CD4-positive, alpha-beta T cell treated with Interleukin-17A for 1 hour (primary cell): Measurements from ENCODE around the gene ELMO3.

Experiments used
- DNase-seq: peaks from one replicate; pipeline ENCODE4 v3.0.0-alpha.2; 2020

The ELMO3 gene

DNA sequence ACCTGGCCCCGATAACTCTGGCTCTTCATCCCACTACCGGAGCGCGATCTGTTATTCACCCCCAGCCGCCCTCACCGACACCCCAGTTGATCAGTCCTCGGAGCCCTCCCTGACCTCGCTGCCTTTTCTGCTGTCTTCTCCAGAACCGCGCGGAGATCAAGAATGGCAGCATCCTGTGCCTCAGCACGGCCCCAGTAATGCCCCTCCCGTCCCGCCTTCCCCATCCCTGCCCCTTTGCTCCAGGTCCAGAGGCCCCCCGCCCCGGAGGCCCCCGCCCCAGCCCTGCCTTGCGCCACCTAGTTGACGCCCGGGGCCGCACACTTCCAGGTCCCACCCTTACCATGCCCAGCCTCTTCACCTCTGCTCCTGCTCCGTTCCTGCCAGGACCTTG, 872 bp downstream of the ELMO3 start:
- no peak for DNase-seq

DNA sequence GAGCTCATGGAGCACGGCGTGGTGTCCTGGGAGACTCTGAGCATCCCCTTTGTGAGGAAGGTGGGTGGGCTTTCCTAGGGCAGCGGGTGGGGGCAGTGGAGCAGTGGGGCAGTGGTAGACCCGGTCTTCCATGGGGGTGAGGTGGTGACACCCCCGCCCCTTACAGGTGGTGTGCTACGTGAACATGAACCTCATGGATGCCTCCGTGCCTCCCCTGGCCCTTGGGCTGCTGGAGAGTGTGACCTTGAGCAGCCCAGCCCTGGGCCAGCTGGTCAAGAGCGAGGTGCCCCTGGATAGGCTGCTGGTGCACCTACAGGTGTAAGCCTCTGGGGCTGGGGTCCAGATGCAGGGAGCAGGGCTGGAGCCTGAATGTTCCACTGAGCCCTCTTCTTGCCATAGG, 1.6 kb downstream of the ELMO3 start:
- DNase-seq: no peak

DNA sequence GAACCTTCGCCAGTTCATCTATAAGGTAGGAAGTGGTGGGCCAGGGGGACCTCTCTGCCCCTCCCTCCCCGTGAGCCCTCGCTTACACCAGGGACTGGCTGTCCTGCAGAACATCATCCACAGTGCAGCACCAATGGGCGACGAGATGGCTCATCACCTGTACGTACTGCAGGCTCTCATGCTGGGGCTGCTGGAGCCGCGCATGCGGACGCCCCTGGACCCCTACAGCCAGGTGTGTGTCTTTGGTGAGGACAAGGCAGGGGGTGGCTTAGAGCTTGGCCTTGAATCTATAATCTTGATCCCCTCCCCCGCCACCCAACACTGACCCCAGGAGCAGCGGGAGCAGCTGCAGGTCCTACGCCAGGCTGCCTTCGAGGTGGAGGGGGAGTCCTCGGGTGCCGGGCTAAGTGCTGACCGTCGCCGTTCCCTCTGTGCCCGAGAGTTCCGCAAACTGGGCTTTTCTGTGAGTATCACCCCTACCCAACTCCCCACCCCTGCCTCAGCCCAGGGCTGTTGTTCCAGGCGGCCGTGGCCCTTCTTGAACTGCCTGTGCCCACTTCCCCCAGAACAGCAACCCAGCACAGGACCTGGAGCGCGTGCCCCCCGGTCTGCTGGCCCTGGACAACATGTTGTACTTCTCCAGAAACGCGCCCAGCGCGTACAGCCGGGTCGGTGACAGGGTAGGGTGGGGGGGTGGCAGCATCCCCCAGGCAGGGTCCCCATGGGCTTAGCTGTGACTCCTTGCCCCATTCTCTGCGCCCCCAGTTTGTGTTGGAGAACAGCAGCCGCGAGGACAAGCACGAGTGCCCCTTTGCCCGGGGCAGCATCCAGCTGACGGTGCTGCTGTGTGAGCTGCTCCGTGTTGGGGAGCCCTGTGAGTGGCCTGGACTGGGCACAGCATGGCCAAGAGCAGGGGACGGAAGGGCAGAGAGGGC, 2.7 kb downstream of the ELMO3 start:
- DNase-seq: no peak

DNA sequence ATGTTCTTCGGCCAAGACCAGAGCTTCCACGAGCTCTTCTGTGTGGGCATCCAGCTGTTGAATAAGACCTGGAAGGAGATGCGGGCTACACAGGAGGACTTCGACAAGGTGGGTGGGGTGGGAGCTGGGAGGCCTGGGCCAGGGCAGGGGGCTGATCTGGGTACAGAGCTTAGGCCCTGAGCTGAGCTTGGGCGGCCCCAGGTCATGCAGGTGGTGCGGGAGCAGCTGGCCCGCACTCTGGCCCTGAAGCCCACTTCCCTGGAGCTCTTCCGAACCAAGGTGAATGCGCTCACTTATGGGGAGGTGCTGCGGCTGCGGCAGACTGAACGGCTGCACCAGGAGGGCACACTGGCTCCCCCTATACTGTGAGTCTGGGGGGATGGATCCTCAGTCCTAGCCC, 3.5 kb downstream of the ELMO3 start:
- no peak for DNase-seq

DNA sequence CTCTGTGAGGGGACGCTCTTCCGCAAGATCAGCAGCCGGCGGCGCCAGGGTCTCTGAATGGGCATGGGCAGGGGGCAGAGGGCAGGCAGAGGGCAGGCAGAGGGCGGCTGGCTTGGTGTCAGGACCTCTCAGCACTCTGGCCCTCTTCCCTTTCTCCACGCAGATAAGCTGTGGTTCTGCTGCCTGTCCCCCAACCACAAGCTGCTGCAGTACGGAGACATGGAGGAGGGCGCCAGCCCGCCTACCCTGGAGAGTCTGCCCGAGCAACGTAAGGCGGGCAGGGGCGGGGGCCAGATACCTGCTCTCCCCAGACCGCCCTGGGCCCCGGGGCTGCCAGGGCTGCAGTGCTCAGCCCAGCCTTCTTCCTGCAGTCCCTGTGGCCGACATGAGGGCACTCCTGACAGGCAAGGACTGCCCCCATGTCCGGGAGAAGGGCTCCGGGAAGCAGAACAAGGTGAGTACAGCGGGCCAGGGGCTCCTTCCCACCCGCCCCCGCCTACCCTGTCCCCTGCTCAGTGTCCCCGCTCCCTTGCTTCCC, 4.1 kb downstream of the ELMO3 start:
- no peak for DNase-seq

DNA sequence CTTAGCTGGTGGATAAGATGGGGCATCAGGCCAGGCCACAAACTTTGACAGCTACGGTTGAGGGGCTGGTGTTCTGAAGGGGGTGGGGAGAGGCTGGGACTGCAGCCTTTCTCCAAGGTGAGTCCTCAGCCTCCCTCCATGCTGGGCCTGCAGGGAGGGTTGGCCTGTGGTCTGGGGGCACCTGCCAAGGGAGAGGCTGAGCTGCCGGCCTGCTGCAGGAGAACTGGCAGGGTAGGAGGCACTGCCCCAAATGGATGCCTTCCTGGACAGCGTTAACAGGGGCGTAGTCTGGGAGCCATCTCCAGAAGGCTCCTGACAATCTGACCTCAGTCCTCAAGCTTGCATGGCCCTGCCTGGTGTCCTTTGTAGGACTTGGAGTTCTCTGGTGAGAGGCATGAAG, 5.1 kb downstream of the ELMO3 start:
- DNase-seq: no peak

DNA sequence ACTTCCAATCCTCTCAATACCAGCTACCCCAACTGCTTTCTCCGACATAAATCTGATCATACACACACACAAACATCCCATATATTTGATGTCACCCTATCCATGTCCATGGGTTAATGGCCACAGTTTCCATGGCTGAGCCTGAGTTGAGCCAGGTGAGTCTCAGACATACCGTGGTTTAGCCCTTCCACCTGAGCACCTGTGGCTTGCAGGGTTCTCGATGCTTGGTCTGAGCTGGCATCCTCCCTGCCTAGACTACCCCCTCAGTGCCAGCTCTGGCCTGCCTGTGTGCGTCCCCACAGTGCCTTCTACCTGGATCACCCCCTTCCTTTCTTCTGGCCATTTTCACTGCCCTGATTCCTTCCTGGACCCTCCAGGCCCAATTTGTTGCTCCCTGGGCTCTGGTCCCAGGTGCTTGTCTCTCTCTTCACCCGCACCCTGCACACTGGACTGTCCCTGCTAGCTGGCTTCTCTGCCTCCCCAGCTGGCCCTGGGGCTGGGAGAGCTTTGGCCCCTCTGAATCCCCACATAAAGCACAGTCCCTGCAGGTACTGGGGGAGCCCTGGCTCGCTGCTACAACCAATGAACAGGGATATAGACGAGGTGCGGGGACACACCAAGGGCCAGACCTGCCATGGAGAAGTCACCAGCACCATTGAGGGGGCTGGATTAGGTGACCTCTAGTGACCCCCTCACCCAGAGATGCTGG, 7.4 kb downstream of the ELMO3 start:
- no peak for DNase-seq

DNA sequence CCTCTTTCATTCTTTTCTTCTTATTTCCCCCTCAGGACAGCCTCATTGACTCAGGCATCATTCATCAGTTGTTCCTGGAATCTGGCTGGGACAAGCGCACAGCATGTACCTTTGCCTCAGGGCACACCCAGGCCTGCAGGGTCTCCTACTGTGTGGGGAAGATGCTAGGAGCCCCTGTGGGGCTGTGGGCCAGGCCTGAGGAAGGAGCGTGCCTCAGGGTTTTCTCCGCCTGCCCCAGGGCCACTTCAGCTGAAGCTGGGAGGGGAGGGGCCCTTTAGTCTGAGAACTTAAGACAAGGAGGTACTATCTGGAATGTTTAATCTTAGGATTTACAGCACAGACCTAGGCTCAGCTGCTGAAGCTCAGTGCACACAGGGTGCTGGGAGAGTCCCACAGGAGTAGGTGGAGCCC, 7.9 kb downstream of the ELMO3 start:
- DNase-seq: no peak

DNA sequence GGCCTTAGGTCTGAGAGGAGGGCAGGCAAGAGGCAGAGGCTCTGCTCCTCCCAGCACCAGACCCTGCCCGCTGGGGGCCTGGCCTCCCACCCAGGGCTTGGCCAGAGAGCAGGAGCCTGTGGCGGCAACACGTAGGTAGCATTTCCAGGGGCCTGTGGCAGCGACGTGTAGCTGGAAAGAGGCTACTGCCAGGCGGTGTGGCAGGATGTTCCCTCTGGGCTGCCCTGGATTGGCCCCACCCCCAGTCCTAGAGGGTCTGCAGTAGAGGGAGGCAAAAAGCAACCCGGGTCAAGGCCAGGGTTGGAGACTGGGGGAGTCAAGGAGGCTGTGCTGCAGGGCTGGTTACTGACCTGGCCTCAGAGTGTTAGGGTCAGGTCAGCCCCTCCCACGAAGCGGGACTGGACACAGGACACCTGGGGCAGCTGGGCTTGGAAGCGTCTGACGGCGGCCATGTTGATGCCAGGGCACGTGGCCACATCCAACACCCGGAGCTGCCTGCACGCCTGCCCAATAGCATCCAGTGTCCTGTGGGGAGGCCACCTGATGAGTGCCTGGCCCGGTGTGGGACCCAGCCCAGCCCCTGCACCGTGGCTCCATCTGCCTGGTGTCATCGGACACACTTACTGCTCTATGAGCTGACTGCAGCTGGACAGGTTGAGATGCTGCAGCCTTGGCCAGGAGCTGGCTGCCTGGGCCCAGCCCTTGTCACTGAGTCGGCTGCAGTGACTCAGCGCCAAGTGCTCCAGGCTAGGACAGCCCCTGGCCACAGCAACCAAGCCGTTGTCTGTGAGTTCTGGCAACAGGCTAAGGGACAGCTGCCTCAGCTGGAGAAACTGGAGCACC, 8.5 kb downstream of the ELMO3 start:
- DNase-seq: no peak

DNA sequence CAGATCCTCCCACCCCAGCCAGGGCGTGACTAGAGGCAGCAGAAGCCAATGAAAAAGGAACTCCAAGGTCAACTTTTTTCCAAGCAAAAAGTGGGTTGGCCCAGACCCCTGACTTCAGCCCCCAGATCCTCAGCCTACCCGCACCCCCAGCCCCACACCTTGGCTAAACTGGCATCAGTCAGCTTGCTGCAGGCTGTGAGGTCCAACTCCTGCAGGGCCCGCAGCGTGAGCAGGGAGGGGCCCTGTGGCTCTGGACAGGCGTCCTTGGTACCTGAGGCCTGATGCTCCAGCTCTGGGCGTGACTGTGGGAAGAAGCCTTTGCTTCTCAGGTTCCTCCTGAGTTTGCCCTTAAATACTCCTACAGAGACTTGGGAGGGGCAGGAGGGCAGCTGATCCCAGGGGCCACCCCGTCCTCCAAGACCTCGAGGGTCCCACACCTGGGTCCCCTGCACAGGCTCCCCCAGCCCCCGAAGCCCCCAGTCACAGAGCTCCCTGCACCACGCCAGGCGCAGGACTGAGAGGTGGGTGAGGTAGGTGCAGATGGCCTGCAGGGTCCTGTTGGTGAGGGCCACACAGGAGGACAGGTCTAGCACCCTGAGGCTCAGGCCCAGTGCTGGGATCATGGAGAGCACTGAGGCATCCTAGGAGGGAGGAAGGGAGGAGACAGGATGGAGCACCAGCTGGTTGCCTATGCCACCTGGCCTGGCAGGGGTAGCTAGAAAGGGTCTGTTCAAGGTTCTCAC, 9.4 kb downstream of the ELMO3 start:
- DNase-seq: no peak

DNA sequence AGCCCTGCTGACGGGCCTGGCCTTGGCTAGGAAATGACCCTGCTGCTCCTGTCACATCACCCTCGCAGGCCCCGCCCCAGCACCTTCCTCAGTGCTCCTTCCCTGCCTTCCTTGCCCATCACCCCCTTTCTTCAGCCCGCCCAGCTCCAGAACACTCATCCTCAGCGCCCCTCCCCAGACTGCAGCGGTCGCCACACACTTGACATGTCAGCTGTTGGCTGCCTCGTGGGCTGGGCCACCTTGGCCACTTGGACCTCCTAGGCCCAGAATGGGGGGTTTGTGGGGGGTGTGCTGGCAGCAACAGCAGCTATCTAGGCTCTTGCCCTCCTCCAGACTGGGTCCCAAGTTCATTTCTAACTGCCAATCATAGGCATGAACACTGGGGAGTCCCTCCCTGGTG, 10.6 kb downstream of the ELMO3 start:
- DNase-seq: no peak

DNA sequence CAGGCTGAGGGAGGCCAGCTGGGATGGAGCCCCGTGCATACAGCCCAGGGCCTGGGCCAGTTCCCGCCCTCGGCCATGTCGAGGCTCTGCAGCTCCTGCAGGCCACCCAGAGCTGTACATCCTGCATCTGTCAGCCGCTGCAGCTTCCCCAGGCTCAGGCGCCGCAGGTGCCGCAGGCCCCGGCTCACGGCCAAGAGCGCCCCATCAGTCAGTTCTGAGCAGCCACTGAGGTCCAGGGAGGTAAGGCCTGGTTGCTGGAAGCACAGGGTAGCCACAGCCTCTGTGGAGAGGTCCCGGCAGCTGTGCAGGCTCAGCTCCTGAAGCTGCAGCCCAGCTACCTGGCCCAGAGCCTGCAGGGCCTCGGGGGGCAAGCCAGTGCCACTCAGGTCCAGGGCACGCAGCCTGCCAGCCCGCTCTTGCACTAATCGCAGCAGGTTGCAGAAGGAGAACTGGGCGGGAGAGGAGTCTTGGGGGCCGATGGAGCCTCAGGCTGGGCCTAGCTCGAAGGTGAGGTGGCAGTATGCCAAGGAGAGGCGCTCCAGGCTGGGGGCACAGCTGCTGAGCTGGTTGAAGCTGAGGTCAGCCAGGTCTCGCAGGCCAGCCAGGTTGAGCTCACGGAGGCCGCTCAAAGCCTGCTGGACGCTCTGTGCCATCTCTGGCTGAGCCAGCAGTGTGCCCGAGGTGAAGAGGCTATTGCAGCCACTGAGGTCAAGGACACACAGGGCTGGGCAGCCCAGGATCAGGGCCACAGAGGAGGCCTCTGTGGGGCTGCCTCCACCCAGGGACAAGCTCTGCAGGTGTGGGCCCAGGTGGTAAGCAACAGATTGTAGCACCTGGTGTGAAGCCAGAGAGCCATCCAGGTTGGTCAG, 11.4 kb downstream of the ELMO3 start:
- DNase-seq: no peak

DNA sequence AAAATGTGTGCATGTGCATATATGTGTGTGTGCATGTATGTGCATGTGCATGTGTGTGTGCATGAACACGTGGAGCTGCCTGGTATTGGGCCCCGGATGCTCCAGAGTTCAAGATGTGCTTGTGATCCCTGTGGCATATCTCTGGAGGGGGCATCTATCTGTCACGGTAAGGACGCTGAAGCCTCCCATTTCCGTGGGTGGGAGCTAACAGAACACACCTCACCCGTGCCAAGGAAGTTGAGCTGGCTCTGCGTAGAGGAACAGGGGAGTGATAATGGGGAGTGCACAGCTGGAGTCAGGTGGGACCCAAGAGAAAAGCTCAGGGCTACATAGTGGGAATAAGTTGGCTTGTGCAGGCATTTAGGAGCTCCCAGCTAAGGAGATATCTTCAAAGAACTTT, 12.7 kb downstream of the ELMO3 start:
- DNase-seq: no peak

DNA sequence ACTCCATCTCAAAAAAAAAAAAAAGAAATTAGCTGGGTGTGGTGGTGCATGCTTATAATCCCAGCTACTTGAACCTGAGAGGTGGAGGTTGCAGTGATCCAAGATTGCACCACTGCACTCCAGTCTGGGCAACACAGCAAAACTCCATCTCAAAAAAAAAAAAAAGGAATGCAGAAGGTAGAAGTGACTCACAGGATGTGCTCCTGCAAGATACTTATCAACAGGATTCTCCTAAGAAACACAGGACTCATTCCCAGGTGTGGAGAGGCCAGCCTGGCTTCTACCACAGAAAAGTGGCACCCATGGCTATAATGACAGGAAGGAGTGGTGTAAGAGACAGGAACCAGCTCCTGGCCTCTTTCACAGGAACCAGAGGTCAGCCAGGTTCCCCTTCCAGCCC, 13.8 kb downstream of the ELMO3 start:
- DNase-seq: no peak

DNA sequence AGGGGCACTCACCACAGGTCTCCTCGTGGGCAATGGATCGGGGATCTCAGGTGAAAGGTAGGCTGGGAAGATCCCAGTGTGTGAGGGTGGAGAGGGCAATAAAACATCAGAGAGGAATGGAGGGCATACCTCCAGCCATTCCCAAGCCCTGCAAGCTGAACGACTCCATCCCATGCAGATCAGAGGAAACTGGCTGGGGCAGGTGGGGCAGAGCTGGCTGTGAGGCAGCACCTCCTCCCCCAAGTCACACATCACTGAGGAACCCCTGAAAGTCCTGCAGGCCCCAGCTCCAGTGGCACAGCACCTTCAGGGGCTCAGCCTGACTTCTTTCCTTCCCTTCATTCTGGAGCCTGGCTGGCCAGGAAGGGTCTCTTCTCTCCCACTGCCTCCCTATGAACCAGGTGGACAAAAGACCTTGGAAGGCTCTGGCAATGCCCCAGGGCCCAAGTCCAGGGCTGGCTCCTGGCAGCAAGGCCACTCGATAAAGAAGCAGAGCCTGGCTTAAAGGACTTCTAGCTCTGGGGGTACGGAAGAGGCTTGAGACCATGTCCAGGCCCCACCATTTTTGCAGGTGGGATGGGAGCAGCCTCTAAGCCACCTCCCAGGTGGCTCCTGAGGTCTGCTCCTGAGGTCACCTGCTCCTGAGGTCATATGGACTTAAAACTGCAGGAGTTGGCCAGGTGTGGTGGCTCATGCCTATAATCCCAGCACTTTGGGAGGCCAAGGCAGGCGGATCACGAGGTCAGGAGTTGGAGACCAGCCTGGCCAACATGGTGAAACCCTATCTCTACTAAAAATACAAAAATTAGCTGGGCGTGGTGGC, 14.5 kb downstream of the ELMO3 start:
- no peak for DNase-seq

DNA sequence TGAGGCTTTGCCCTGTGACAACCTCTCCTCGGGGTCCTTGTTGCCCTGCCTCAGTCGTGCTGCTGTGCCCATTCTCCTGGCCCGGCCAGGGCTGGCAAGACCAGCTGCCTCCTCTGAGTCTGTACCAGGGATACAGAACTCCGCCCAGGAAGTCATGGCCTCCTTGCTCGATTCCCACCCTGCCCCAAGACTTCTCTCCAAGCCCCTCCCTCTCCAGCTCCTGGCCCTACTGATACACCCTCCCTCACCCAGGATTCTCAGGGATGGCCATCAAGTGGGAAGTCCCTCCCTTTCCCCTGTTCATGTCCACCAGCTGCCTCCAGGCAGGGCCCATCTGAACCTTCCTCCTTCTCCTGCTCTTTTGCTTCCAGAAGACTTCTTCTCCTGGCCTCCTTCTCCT, 16.8 kb downstream of the ELMO3 start:
- no peak for DNase-seq

DNA sequence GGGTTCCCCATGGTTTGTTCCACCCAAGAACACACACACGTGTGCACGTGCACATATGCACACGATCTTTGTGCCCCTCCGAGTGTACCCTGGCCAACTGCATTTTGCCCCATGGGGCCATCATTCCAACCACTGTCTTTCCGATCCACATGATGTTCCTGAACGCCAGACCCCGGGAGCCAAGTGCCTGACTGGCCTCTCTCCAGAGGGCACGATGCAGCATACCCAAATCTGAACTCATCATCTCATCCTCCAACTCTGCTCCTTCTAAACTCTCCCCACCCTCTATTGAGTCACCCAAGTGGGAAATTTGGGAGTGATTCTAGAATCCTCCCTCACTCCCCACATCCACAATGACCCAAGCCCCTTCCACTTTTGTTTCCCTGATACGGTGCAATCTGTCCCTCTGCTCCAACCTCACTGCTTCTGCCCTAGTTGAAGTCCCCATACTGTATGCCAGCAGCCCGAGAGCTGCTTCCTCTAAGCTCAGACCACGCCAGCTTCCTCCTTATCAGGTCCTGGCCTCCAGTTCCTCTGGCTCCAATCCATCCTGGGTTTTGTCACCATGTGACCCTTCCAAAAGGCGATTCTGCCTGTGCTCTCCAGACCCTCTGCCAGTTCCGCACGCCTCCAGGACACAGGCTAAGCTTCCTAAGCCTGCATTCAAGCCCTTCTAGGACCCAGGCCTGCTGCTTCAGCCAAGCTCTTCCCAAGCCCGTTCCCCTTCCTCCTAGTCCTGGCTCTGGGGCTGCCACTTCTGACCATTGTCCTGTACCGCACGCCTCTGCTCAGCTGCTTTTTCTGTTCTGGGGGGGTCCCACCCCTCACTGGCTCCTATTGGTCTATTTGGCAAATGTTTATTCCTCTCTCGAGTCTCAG, 17.9 kb downstream of the ELMO3 start:
- DNase-seq: no peak

DNA sequence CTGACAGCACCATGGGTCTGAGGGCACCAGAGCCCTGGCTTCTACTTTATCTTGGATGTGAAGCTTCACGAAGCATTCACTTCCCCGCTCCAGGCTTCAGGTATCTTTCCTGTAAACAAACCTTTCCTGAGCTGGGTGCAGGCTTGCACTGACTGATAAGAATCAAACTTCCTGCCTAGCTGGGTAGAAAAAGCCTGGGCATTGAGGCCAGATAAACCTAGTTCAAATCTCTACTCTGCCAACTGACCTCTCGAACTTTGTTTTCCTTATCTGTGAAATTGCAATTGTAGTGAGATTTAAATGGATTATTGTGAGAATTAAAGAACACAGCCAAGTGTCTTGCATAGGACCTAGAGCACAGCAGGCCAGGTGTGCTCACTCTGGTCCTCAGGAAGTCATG, 25.1 kb downstream of the ELMO3 start:
- DNase-seq: no peak

DNA sequence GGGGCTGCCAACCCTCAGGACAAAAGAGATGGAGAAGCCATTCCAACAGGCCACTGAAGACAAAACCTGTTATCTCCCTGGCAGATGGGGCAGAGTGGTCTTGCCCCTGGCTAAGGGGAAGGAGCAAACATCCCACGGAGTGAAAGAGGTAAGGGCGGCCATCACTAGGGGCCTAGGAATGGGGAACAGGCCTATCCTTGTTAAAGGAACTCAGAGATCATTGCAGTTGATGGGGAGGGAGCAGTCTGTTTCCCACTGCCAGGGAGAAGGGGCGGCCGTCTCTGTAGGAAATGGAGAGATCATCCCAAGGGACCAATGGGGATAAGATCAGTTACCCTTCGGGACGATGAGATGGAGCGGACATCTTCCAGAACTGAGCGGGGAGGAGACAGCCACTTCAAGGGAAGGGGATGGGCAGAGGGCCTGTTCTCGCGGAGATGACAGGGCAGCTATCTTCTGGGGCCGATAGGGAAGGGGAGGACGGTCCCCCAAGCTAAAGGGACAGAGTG, 27.4 kb downstream of the ELMO3 start:
- no peak for DNase-seq
